ENCODE data around the gene NOTCH2NLA.
A peak's percentile ranks its signal among the peaks of the same experiment; 100 is the strongest.
"Not testable (repeated sequence)": the region's sequence is repeated elsewhere in the genome, so short reads cannot be mapped to it uniquely, and the experiment has no call there.

The NOTCH2NLA gene

DNA sequence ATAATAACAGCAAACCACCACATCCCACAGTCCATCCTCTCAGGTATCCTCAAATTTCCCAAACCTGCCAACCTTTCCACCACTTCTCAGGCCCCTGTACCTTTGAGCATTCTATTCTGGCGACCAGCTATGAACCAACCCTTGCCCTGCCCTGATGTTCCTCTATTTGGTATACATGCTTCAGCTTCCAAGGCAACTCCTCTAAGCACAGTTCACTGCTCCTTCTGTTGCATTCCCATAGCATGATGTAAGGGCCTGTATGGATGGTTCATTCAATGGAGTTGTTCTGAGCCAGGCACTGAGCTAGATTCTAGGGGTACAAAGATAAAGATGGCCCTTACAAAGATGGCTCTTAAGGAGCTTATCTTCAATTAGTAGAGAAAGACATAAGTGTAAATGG lies 22.7 kb upstream of the NOTCH2NLA start:
- not testable (repeated sequence) for H3K4me1 ChIP-seq (ENCODE audit: insufficient read depth, low read length); H3K9ac ChIP-seq (ENCODE audit: low read depth, low read length); H3K36me3 ChIP-seq (ENCODE audit: insufficient read depth, low read length); H3K9me3 ChIP-seq (ENCODE audit: control insufficient read depth, insufficient read depth, low read length)

DNA sequence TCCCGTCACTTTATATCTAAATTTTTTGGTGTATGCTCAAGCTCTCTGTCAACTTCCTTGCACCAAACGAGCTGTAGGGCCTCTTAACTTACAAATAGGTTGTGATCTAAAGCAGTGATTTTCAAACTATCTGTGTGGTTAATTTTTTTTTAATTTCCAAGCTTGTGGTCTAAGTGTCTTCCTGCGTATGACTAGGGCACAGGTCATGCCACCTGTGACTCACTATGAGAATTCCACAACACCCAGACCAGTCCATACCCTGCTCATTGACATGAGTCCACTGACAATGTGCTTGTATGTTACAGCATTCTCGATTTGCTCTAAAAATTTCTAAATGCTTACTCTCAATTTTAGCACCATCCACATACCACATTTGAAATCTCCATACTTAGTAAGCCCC lies 19.8 kb upstream of the NOTCH2NLA start:
- H3K4me1 ChIP-seq (ENCODE audit: insufficient read depth, low read length); H3K36me3 ChIP-seq (ENCODE audit: insufficient read depth, low read length); H3K9me3 ChIP-seq (ENCODE audit: control insufficient read depth, insufficient read depth, low read length); H3K9ac ChIP-seq (ENCODE audit: low read depth, low read length): not testable (repeated sequence)

- not testable (repeated sequence) for H3K9ac ChIP-seq (ENCODE audit: low read depth, low read length); H3K9me3 ChIP-seq (ENCODE audit: control insufficient read depth, insufficient read depth, low read length); H3K4me1 ChIP-seq (ENCODE audit: insufficient read depth, low read length); H3K36me3 ChIP-seq (ENCODE audit: insufficient read depth, low read length)
Observed at GRCh38 chr1:146236626-146237025, 7.8 kb upstream of the NOTCH2NLA start.

GRCh38 chr1:146236026-146236601 lies 7.3 kb upstream of the NOTCH2NLA start:
- H3K9me3 ChIP-seq (ENCODE audit: control insufficient read depth, insufficient read depth, low read length); H3K4me1 ChIP-seq (ENCODE audit: insufficient read depth, low read length); H3K36me3 ChIP-seq (ENCODE audit: insufficient read depth, low read length); H3K9ac ChIP-seq (ENCODE audit: low read depth, low read length): not testable (repeated sequence)

DNA sequence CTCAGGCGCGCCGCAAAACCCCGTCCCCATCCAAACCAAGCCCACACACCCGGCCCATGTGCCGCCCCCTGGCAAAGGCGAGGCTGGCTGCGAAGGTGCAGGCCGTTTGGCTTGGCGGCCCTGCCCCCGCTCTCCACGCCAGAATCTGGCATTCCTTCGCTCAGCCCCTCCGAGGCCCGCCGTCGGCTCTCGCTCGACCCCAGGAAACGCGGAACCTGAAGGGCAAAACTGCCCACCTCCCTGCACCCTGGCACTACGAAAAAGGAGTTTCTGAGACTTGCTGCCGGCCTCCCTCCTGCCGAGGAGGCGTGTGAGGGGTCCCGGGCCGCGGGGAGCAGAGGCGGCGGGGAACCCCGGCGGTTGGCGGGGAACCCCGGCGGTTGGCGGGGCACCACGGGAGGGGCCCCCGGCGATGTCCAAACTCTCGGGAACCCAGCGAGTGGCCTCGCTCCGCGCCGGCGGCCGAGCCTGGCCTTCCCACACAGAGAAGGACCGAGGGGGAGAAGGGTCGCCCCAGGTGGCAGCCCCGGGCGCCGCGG lies 608 bp downstream of the NOTCH2NLA start:
- H3K36me3 ChIP-seq (ENCODE audit: insufficient read depth, low read length); H3K9me3 ChIP-seq (ENCODE audit: control insufficient read depth, insufficient read depth, low read length); H3K4me1 ChIP-seq (ENCODE audit: insufficient read depth, low read length): not testable (repeated sequence)
- H3K9ac ChIP-seq (ENCODE audit: low read depth, low read length), result peak overlapping the region; percentile 58

GRCh38 chr1:146174531-146174930 lies 54.3 kb downstream of the NOTCH2NLA start:
- not testable (repeated sequence) for H3K9me3 ChIP-seq (ENCODE audit: control insufficient read depth, insufficient read depth, low read length); H3K9ac ChIP-seq (ENCODE audit: low read depth, low read length); H3K4me1 ChIP-seq (ENCODE audit: insufficient read depth, low read length); H3K36me3 ChIP-seq (ENCODE audit: insufficient read depth, low read length)

DNA sequence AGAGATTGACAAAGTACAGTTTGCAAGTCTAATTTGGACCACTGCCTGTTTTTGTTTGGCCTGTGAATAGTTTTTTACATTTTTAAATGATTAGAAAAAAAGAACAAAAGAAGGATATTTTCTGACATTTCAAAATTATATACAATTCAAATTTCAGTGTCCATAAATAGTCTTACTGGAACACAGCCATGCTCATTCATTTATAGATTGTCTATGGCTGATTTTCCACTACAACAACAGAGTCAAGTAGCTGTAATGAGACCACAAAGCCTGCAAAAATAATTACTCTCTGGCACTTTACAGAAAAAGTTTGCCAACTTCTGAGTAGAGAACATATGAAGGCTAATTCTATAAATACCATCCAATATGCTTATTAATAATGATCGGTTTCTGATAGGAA lies 61.1 kb downstream of the NOTCH2NLA start:
- H3K9ac ChIP-seq (ENCODE audit: low read depth, low read length); H3K36me3 ChIP-seq (ENCODE audit: insufficient read depth, low read length); H3K9me3 ChIP-seq (ENCODE audit: control insufficient read depth, insufficient read depth, low read length); H3K4me1 ChIP-seq (ENCODE audit: insufficient read depth, low read length): not testable (repeated sequence)

GRCh38 chr1:146167273-146167672 lies 61.5 kb downstream of the NOTCH2NLA start:
- H3K36me3 ChIP-seq (ENCODE audit: insufficient read depth, low read length); H3K4me1 ChIP-seq (ENCODE audit: insufficient read depth, low read length); H3K9me3 ChIP-seq (ENCODE audit: control insufficient read depth, insufficient read depth, low read length); H3K9ac ChIP-seq (ENCODE audit: low read depth, low read length): not testable (repeated sequence)

- H3K9ac ChIP-seq (ENCODE audit: low read depth, low read length); H3K4me1 ChIP-seq (ENCODE audit: insufficient read depth, low read length); H3K36me3 ChIP-seq (ENCODE audit: insufficient read depth, low read length); H3K9me3 ChIP-seq (ENCODE audit: control insufficient read depth, insufficient read depth, low read length): not testable (repeated sequence)
Observed at GRCh38 chr1:146144465-146144864, 84.4 kb downstream of the NOTCH2NLA start, which contains the start of gene NBPF10. TSS of gene NBPF10 (minus strand) at chr1:146144804. CDS start at chr1:146144769, 35 bp downstream.

Measured in ES-I3 (cell line).